Liver (tissue), 9 donors: ENCODE results near the gene GMDS. TPM values are rescaled to one million over a fixed set of nuclear protein-coding genes. Genes with fewer than 3 reads are reported as not detected.

Experiments
- DNase-seq: peaks from one replicate; pipeline ENCODE4 v3.0.0-alpha.2; 2017; ENCODE audit warnings: low spot score
- H3K27ac ChIP-seq, 2 donors: one replicate each; pipeline ENCODE4 v1.7.0; 2013; ENCODE audit warnings: inconsistent platforms in 2 of 2, low read length in 2 of 2, control low read depth in 1 of 2, low read depth in 1 of 2, mild to moderate bottlenecking in 1 of 2
- H3K27me3 ChIP-seq, 4 donors: one replicate each; pipeline versions ENCODE4 v1.6.1 to v1.7.0; 2013; ENCODE audit warnings: low read length in 3 of 4, inconsistent platforms in 1 of 4, mild to moderate bottlenecking in 1 of 4, moderate library complexity in 1 of 4; ENCODE audit not compliant: control insufficient read depth in 4 of 4, insufficient read depth in 4 of 4
- H3K36me3 ChIP-seq, 4 donors: one replicate each; pipeline versions ENCODE4 v1.6.1 to v1.7.0; 2013; ENCODE audit warnings: low read length in 3 of 4, mild to moderate bottlenecking in 3 of 4, low read depth in 1 of 4, moderate library complexity in 1 of 4; ENCODE audit not compliant: control insufficient read depth in 4 of 4, insufficient read depth in 3 of 4
- H3K4me1 ChIP-seq, 4 donors: one replicate each; pipeline versions ENCODE4 v1.6.1 to v1.7.0; 2013; ENCODE audit warnings: low read length in 3 of 4, mild to moderate bottlenecking in 3 of 4, moderate library complexity in 1 of 4; ENCODE audit not compliant: control insufficient read depth in 4 of 4, insufficient read depth in 4 of 4
- H3K4me3 ChIP-seq, 3 donors: one replicate each; pipeline versions ENCODE4 v1.6.1 to v1.7.0; 2013; ENCODE audit warnings: low read length in 3 of 3, control low read depth in 1 of 3, low read depth in 1 of 3, mild to moderate bottlenecking in 1 of 3
- H3K9ac ChIP-seq, 2 donors: one replicate each; pipeline ENCODE4 v1.7.0; 2013; ENCODE audit warnings: low read length in 2 of 2, mild to moderate bottlenecking in 2 of 2, moderate library complexity in 2 of 2, control low read depth in 1 of 2, low read depth in 1 of 2
- H3K9me3 ChIP-seq, 4 donors: one replicate each; pipeline versions ENCODE4 v1.6.1 to v1.7.0; 2013; ENCODE audit warnings: low read length in 3 of 4; ENCODE audit not compliant: control insufficient read depth in 4 of 4
- CTCF ChIP-seq: fragments of 150-350 bp; IDR thresholded peaks from 2 replicates; pipeline ENCODE4 v1.5.1; 2017; ENCODE audit warnings: improper control_type of control experiment, low read depth, low read length; ENCODE audit not compliant: missing input control
- GABPA ChIP-seq, 2 donors: IDR thresholded peaks in 1 of 2; conservative IDR thresholded peaks in 1 of 2; 2 replicates each; pipeline ENCODE4 v1.6.1; 2016; ENCODE audit warnings: antibody characterized with exemption in 2 of 2, mild to moderate bottlenecking in 1 of 2, moderate library complexity in 1 of 2
- HNF4A ChIP-seq, 2 donors: conservative IDR thresholded peaks; 2 replicates each; pipeline ENCODE4 v1.6.1; 2016; ENCODE audit warnings: antibody characterized with exemption in 2 of 2, mild to moderate bottlenecking in 2 of 2
- NR2F2 ChIP-seq: IDR thresholded peaks from 2 replicates; pipeline ENCODE4 v1.6.1; 2016; ENCODE audit warnings: antibody characterized with exemption
- RAD21 ChIP-seq, 2 donors: IDR thresholded peaks; 2 replicates each; pipeline ENCODE4 v1.6.1; 2016; ENCODE audit warnings: antibody characterized with exemption in 2 of 2, mild to moderate bottlenecking in 2 of 2
- RXRA ChIP-seq, 2 donors: IDR thresholded peaks; 2 replicates each; pipeline ENCODE4 v1.6.1; 2017 to 2018; ENCODE audit warnings: antibody characterized with exemption in 2 of 2, mild to moderate bottlenecking in 1 of 2
- YY1 ChIP-seq: IDR thresholded peaks from 2 replicates; pipeline ENCODE4 v1.6.1; 2016; ENCODE audit warnings: antibody characterized with exemption, mild to moderate bottlenecking
- ZBTB33 ChIP-seq: IDR thresholded peaks from 2 replicates; pipeline ENCODE4 v1.6.1; 2016; ENCODE audit warnings: antibody characterized with exemption
- WGBS: extraction: QIAGEN DNeasy Blood & Tissue Kit; methylation state at CpG from one replicate; pipeline ENCODE4 v1.1.7; 2013; 5-methylcytosine and 5-hydroxymethylcytosine counted together
- polyA plus RNA-seq, 2 donors: library from polyadenylated mRNA; stranded (reverse) in 1 of 2; unstranded in 1 of 2; fragments of 200-250 nt in 1 of 2; fragments of >200 nt in 1 of 2; fragmentation: Nextera tagmentation in 1 of 2; extraction: Ambion mirVana in 1 of 2; gene quantifications; one replicate each; pipeline versions ENCODE4 v1.2.1 to v1.2.3, GENCODE V29; 2013 to 2015
- total RNA-seq, 2 donors: library from RNA; depleted of rRNA; stranded (reverse); fragments of >200 nt; gene quantifications; one replicate each; pipeline ENCODE4 v1.2.3, GENCODE V29; 2014
- TF ChIP-seq, protein P1 (sequence below): IDR thresholded peaks from 2 replicates; pipeline ENCODE4 v1.6.1; 2016; ENCODE audit warnings: antibody characterized with exemption
- TF ChIP-seq, protein P2 (sequence below): IDR thresholded peaks from 2 replicates; pipeline ENCODE4 v1.6.1; 2016; ENCODE audit warnings: antibody characterized with exemption, mild to moderate bottlenecking
- TF ChIP-seq, protein P3 (sequence below): IDR thresholded peaks from 2 replicates; pipeline ENCODE4 v1.6.1; 2016; ENCODE audit warnings: antibody characterized with exemption
- donor health status: healthy.
- donor health status: healthy.
- donor health status: healthy.
- donor health status: healthy.
- donor health status: healthy.

GMDS gene
- total and polyA plus RNA-seq, 4 donors: 3.5 to 15.6 (median 13.0) TPM

GRCh38 chr6:1784422-1784884 is 461.0 kb downstream of the GMDS start:
- Histone ChIP-seq H3K36me3 (no peaks in the 10 kb centered on the region), H3K27ac (no peak overlapping the region), H3K4me3 (no peak overlapping the region), H3K27me3 (no peaks in the 10 kb centered on the region), H3K4me1 (no peaks in the 10 kb centered on the region), H3K9me3 (no peaks in the 10 kb centered on the region), H3K9ac (no peak overlapping the region)
- 84% methylated on average over 6 of the region's 6 CpGs for WGBS
- DNase-seq: no peak
- TF ChIP-seq ZBTB33 (no peak), RAD21 (IDR thresholded peaks at IDR 0.05) (no peak), YY1 (no peak), HNF4A (conservative IDR thresholded peaks at IDR 0.05) (no peak), CTCF (no peak), RXRA (IDR thresholded peaks at IDR 0.05) (no peak)
- TF ChIP-seq, protein P1, sequence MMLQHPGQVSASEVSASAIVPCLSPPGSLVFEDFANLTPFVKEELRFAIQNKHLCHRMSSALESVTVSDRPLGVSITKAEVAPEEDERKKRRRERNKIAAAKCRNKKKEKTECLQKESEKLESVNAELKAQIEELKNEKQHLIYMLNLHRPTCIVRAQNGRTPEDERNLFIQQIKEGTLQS: no peak

GRCh38 chr6:1781817-1782184 is 463.6 kb downstream of the GMDS start:
- Histone ChIP-seq H3K27ac (no peak overlapping the region), H3K9ac (no peak overlapping the region), H3K36me3 (no peaks in the 10 kb centered on the region), H3K4me3 (no peak overlapping the region), H3K4me1 (no peaks in the 10 kb centered on the region), H3K27me3 (no peaks in the 10 kb centered on the region), H3K9me3 (no peaks in the 10 kb centered on the region)
- DNase-seq: no peak
- WGBS: 99% methylated on average over 4 of the region's 4 CpGs
- TF ChIP-seq GABPA (IDR thresholded peaks at IDR 0.05 in 1 of 2, conservative IDR thresholded peaks at IDR 0.05 in 1 of 2) (no peak), ZBTB33 (no peak), NR2F2 (no peak)
- TF ChIP-seq, protein P2, sequence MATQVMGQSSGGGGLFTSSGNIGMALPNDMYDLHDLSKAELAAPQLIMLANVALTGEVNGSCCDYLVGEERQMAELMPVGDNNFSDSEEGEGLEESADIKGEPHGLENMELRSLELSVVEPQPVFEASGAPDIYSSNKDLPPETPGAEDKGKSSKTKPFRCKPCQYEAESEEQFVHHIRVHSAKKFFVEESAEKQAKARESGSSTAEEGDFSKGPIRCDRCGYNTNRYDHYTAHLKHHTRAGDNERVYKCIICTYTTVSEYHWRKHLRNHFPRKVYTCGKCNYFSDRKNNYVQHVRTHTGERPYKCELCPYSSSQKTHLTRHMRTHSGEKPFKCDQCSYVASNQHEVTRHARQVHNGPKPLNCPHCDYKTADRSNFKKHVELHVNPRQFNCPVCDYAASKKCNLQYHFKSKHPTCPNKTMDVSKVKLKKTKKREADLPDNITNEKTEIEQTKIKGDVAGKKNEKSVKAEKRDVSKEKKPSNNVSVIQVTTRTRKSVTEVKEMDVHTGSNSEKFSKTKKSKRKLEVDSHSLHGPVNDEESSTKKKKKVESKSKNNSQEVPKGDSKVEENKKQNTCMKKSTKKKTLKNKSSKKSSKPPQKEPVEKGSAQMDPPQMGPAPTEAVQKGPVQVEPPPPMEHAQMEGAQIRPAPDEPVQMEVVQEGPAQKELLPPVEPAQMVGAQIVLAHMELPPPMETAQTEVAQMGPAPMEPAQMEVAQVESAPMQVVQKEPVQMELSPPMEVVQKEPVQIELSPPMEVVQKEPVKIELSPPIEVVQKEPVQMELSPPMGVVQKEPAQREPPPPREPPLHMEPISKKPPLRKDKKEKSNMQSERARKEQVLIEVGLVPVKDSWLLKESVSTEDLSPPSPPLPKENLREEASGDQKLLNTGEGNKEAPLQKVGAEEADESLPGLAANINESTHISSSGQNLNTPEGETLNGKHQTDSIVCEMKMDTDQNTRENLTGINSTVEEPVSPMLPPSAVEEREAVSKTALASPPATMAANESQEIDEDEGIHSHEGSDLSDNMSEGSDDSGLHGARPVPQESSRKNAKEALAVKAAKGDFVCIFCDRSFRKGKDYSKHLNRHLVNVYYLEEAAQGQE: no peak
- TF ChIP-seq, protein P3, sequence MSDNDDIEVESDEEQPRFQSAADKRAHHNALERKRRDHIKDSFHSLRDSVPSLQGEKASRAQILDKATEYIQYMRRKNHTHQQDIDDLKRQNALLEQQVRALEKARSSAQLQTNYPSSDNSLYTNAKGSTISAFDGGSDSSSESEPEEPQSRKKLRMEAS: no peak
